HUDEP-2 (cell line): ENCODE data around the gene NECAB2.
A peak's percentile ranks its signal among the peaks of the same experiment; 100 is the strongest.

Experiments
- DNase-seq, 76 experiments: peaks; one replicate each; lab custom pipeline; 2025; ENCODE audit not compliant: unreplicated experiment in 76 of 76; lab: John Stamatoyannopoulos, UW

The NECAB2 gene

GRCh38 chr16:84016477-84016876, 48.4 kb downstream of the NECAB2 start:
- DNase-seq: no peak

GRCh38 chr16:84018710-84019109, 50.7 kb downstream of the NECAB2 start:
- DNase-seq: no peak

- no peak for DNase-seq
These were observed 52.3 kb downstream of the NECAB2 start for GRCh38 chr16:84020353-84020752.

- no peak for DNase-seq
These were observed 53.4 kb downstream of the NECAB2 start for GRCh38 chr16:84021488-84021887.

- no peak for DNase-seq
These were observed 54.6 kb downstream of the NECAB2 start for GRCh38 chr16:84022644-84023043.

GRCh38 chr16:84024854-84025253, 56.8 kb downstream of the NECAB2 start:
- DNase-seq: no peak

GRCh38 chr16:84026606-84027005, 58.6 kb downstream of the NECAB2 start:
- DNase-seq: no peak

- DNase-seq: no peak
These were observed 59.6 kb downstream of the NECAB2 start for GRCh38 chr16:84027625-84028024.

- DNase-seq: no peak
These were observed 61.4 kb downstream of the NECAB2 start for GRCh38 chr16:84029297-84030047.

GRCh38 chr16:84031556-84031955, 63.5 kb downstream of the NECAB2 start:
- DNase-seq: no peak

GRCh38 chr16:84032458-84033178, 64.6 kb downstream of the NECAB2 start:
- no peak for DNase-seq

GRCh38 chr16:84033251-84034195, 65.5 kb downstream of the NECAB2 start:
- DNase-seq: no peak

GRCh38 chr16:84034516-84034915, 66.5 kb downstream of the NECAB2 start:
- DNase-seq: no peak

- no peak for DNase-seq
These were observed 68.1 kb downstream of the NECAB2 start for GRCh38 chr16:84036131-84036530.

GRCh38 chr16:84036982-84037425, 69.0 kb downstream of the NECAB2 start:
- peak in 1 of 76 experiments; percentile 4 for DNase-seq

GRCh38 chr16:84038469-84038868, 70.4 kb downstream of the NECAB2 start:
- DNase-seq: no peak

- no peak for DNase-seq
These were observed 71.7 kb downstream of the NECAB2 start for GRCh38 chr16:84039696-84040095.

- no peak for DNase-seq
These were observed 72.3 kb downstream of the NECAB2 start for GRCh38 chr16:84040226-84040822.

GRCh38 chr16:84040823-84041820, 73.1 kb downstream of the NECAB2 start:
- DNase-seq: no peak
